Measurements from ENCODE around the gene ATP10B. TPM values are rescaled to one million over a fixed set of nuclear protein-coding genes. Genes with fewer than 3 reads are reported as not detected.
"Not testable (repeated sequence)": the region's sequence is repeated elsewhere in the genome, so short reads cannot be mapped to it uniquely, and the experiment has no call there.

Gene ATP10B
- total and polyA plus RNA-seq, 11 donors: 0.03 to 0.35 (median 0.09) TPM; not detected in 4

GRCh38 chr5:160835376-160835775 lies 16.6 kb downstream of the ATP10B start:
- Histone ChIP-seq H3K4me1 (no peaks in the 10 kb centered on the region), H3K9me3 (peaks cover 0 to 23% (median 3%) of the 10 kb centered on the region in 12 donors), H3K27ac (no peak overlapping the region), H3K4me3 (no peak overlapping the region), H3K36me3 (no peaks in the 10 kb centered on the region), H3K27me3 (no peaks in the 10 kb centered on the region)
- TF ChIP-seq POLR2A (IDR thresholded peaks at IDR 0.05) (no peak), CTCF (IDR thresholded peaks at IDR 0.05) (no peak)
- no peak for ATAC-seq
- intact Hi-C loops (cut with DNase I): no loop called here
- DNase-seq: no peak

DNA sequence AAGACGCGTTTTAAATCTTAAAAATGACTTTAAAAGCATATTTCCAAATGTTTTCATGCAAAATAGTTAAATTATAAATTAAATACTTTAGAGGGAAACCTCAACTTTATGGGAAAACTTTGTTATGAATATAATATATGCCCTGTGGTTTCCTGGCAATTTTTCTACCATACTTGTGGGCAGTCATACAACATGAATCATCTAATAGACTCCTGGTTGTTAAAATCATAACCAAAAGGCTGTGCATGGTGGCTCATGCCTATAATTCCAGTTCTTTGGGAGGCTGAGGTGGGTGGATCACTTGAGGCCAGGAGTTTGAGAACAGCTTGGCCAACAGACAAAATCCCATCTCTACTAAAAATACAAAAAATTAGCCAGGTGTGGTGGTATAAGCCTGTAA lies 18.2 kb downstream of the ATP10B start:
- Histone ChIP-seq H3K36me3 (no peaks in the 10 kb centered on the region), H3K4me3 (no peak overlapping the region), H3K27ac (no peak overlapping the region), H3K9me3 (peaks cover 0 to 28% (median 3%) of the 10 kb centered on the region in 12 donors), H3K4me1 (no peaks in the 10 kb centered on the region), H3K27me3 (no peaks in the 10 kb centered on the region)
- ATAC-seq (no peak), DNase-seq (no peak)
- intact Hi-C loops (cut with DNase I): no loop called here
- WGBS, 4 donors: 85 to 91% (median 86%) methylated on average over 2 of the region's 2 CpGs
- TF ChIP-seq CTCF (IDR thresholded peaks at IDR 0.05): no peak

DNA sequence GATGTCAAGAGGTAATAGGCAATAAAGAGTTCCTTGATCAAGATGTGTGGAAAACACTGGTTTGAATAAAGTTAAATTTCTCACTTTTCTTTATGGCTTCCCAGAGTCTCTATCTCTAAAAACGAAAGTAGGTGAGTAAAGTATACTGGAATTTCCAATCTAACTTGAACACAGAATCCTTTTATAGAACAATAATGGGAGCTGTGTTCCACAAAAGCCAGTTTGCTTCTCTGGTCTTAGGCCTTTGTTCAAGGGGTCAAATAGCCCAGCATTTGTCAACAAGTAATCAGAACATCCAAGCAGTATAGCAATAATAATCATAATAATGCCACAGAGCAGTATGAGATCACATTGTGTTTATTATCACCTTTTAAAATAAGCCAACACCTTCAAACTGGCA lies 20.2 kb downstream of the ATP10B start:
- Histone ChIP-seq H3K27ac (no peak overlapping the region), H3K27me3 (no peaks in the 10 kb centered on the region), H3K4me3 (no peak overlapping the region), H3K4me1 (no peaks in the 10 kb centered on the region), H3K36me3 (no peaks in the 10 kb centered on the region), H3K9me3 (peaks cover 0 to 38% (median 3%) of the 10 kb centered on the region in 12 donors)
- no peak for DNase-seq
- no peak for ATAC-seq
- WGBS, 4 donors: 44 to 67% (median 50%) methylated on average over 1 of the region's 1 CpG
- intact Hi-C loops (cut with DNase I): no loop called here
- no peak for TF ChIP-seq POLR2A (IDR thresholded peaks at IDR 0.05)
- TF ChIP-seq CTCF (IDR thresholded peaks at IDR 0.05): no peak

GRCh38 chr5:160824301-160825001 lies 27.6 kb downstream of the ATP10B start:
- H3K4me1 ChIP-seq: no peaks in the 10 kb centered on the region
- peaks cover 0 to 52% (median 8%) of the 10 kb centered on the region in 12 donors for H3K9me3 ChIP-seq
- intact Hi-C loops (cut with DNase I): no loop called here
- no peaks in the 10 kb centered on the region for H3K36me3 ChIP-seq
- H3K27me3 ChIP-seq: no peaks in the 10 kb centered on the region
- no peak overlapping the region for H3K4me3 ChIP-seq
- ATAC-seq (no peak), DNase-seq (no peak)
- WGBS, 4 donors: 81 to 94% (median 82%) methylated on average over 3 of the region's 3 CpGs
- no peak overlapping the region for H3K27ac ChIP-seq
- no peak for TF ChIP-seq POLR2A (IDR thresholded peaks at IDR 0.05)
- TF ChIP-seq CTCF (IDR thresholded peaks at IDR 0.05): no peak

GRCh38 chr5:160812996-160813395 lies 39.0 kb downstream of the ATP10B start:
- H3K27ac ChIP-seq; H3K27me3 ChIP-seq; DNase-seq; H3K4me3 ChIP-seq; ATAC-seq; H3K4me1 ChIP-seq; H3K36me3 ChIP-seq; intact Hi-C loops (cut with DNase I): not testable (repeated sequence)
- H3K9me3 ChIP-seq: peaks cover 0 to 11% (median 0%) of the 10 kb centered on the region in 12 donors
- 87 to 94% (median 93%) methylated on average over 10 to 12 of the region's 12 CpGs for WGBS, 4 donors
